HEK293 (cell line): ENCODE results near the gene PDE9A.
"Not testable (repeated sequence)": the region's sequence is repeated elsewhere in the genome, so short reads cannot be mapped to it uniquely, and the experiment has no call there.

ENCODE experiments used
- CTCF ChIA-PET: fragments of 350-600 bp; formaldehyde crosslinking; extraction: SDS; loops from one replicate; lab custom pipeline; 2021; ENCODE audit warnings: antibody characterized with exemption; lab: Yijun Ruan, JAX
- POLR2A ChIA-PET: fragments of 300-600 bp; formaldehyde crosslinking; extraction: SDS; loops from one replicate; lab custom pipeline; 2020; ENCODE audit warnings: antibody characterized with exemption, inconsistent platforms; lab: Yijun Ruan, JAX
- H3K27ac ChIP-seq: fragments of 200-500 bp; sonication (Bioruptor generic); 2 replicates; pipeline ENCODE4 v1.5.1; 2014; ENCODE audit warnings: low read depth, low read length, control low read depth, inconsistent platforms; ENCODE audit errors: extremely low read depth
- H3K36me3 ChIP-seq, 2 experiments: fragments of 200-500 bp in 1 of 2; sonication (Bioruptor generic) in 1 of 2; 1 replicate in 1 of 2; 2 replicates in 1 of 2; pipeline ENCODE4 v1.5.1; 2014 to 2017; ENCODE audit warnings: inconsistent platforms in 2 of 2, low read length in 2 of 2; ENCODE audit not compliant: control insufficient read depth in 2 of 2, insufficient read depth in 1 of 2
- H3K4me1 ChIP-seq: fragments of 200-500 bp; sonication (Bioruptor generic); 2 replicates; pipeline ENCODE4 v1.5.1; 2014; ENCODE audit warnings: mild to moderate bottlenecking, low read length, inconsistent platforms; ENCODE audit not compliant: control insufficient read depth, insufficient read depth
- H3K4me3 ChIP-seq: 2 replicates; pipeline ENCODE4 v1.5.1; 2011; ENCODE audit warnings: low read depth, mild to moderate bottlenecking, control low read depth, low read length, moderate library complexity
- H3K9me3 ChIP-seq: fragments of 200-500 bp; sonication (Bioruptor generic); 2 replicates; pipeline ENCODE4 v1.5.1; 2014; ENCODE audit warnings: low read depth, low read length, inconsistent platforms; ENCODE audit not compliant: control insufficient read depth, insufficient read depth
- ATF2 ChIP-seq: fragments of 450-650 bp; formaldehyde crosslinking; IDR thresholded peaks from 2 replicates; pipeline ENCODE4 v1.5.1; 2016; ENCODE audit warnings: missing biosample characterization, missing genetic modification characterization, low read depth
- IKZF3 ChIP-seq: fragments of 450-650 bp; IDR thresholded peaks from 2 replicates; pipeline ENCODE4 v1.5.0; 2018; ENCODE audit warnings: missing biosample characterization, mild to moderate bottlenecking, missing genetic modification characterization, moderate library complexity
- KLF16 ChIP-seq: fragments of 450-650 bp; formaldehyde crosslinking; IDR thresholded peaks from 2 replicates; pipeline ENCODE4 v1.5.1; 2017; ENCODE audit warnings: missing biosample characterization, missing genetic modification characterization
- ZBTB44 ChIP-seq: fragments of 450-650 bp; IDR thresholded peaks from 2 replicates; pipeline ENCODE4 v1.5.1; 2018; ENCODE audit warnings: missing biosample characterization, mild to moderate bottlenecking, missing genetic modification characterization
- ZNF121 ChIP-seq: fragments of 450-650 bp; formaldehyde crosslinking; IDR thresholded peaks from 2 replicates; pipeline ENCODE4 v1.5.1; 2016; ENCODE audit warnings: missing biosample characterization, missing genetic modification characterization
- ZNF132 ChIP-seq: fragments of 450-650 bp; formaldehyde crosslinking; IDR thresholded peaks from 2 replicates; pipeline ENCODE4 v1.5.1; 2017; ENCODE audit warnings: missing biosample characterization, missing genetic modification characterization, borderline replicate concordance
- ZNF148 ChIP-seq: fragments of 450-650 bp; formaldehyde crosslinking; IDR thresholded peaks from 2 replicates; pipeline ENCODE4 v1.5.0; 2017; ENCODE audit warnings: missing biosample characterization, missing genetic modification characterization, borderline replicate concordance
- ZNF202 ChIP-seq: fragments of 450-650 bp; formaldehyde crosslinking; IDR thresholded peaks from 2 replicates; pipeline ENCODE4 v1.5.1; 2016; ENCODE audit warnings: missing biosample characterization, missing genetic modification characterization, borderline replicate concordance
- ZNF398 ChIP-seq: fragments of 450-650 bp; formaldehyde crosslinking; IDR thresholded peaks from 2 replicates; pipeline ENCODE4 v1.5.1; 2017; ENCODE audit warnings: missing biosample characterization, missing genetic modification characterization
- ZNF426 ChIP-seq: fragments of 450-650 bp; formaldehyde crosslinking; IDR thresholded peaks from 2 replicates; pipeline ENCODE4 v1.5.1; 2017; ENCODE audit warnings: missing biosample characterization, missing genetic modification characterization, mild to moderate bottlenecking, inconsistent platforms, moderate library complexity
- ZNF530 ChIP-seq: fragments of 450-650 bp; formaldehyde crosslinking; IDR thresholded peaks from 2 replicates; pipeline ENCODE4 v1.5.1; 2016; ENCODE audit warnings: low read depth, missing biosample characterization, missing genetic modification characterization
- ZNF571 ChIP-seq: fragments of 450-650 bp; formaldehyde crosslinking; IDR thresholded peaks from 2 replicates; pipeline ENCODE4 v1.5.0; 2017; ENCODE audit warnings: missing biosample characterization, missing genetic modification characterization
- ZNF629 ChIP-seq: fragments of 450-650 bp; formaldehyde crosslinking; IDR thresholded peaks from 2 replicates; pipeline ENCODE4 v1.5.1; 2017; ENCODE audit warnings: missing biosample characterization, missing genetic modification characterization
- ZNF639 ChIP-seq: fragments of 450-650 bp; formaldehyde crosslinking; IDR thresholded peaks from 2 replicates; pipeline ENCODE4 v1.5.1; 2016; ENCODE audit warnings: missing biosample characterization, missing genetic modification characterization
- ZNF692 ChIP-seq: fragments of 450-650 bp; formaldehyde crosslinking; IDR thresholded peaks from 2 replicates; pipeline ENCODE4 v1.5.1; 2016; ENCODE audit warnings: missing biosample characterization, missing genetic modification characterization
- ZNF704 ChIP-seq: fragments of 450-650 bp; formaldehyde crosslinking; IDR thresholded peaks from 2 replicates; pipeline ENCODE4 v1.5.1; 2016; ENCODE audit warnings: missing biosample characterization, missing genetic modification characterization
- ZNF768 ChIP-seq: fragments of 450-650 bp; formaldehyde crosslinking; IDR thresholded peaks from 2 replicates; pipeline ENCODE4 v1.5.1; 2018; ENCODE audit warnings: missing biosample characterization, mild to moderate bottlenecking, missing genetic modification characterization

The PDE9A gene

GRCh38 chr21:42716074-42716473 is 62.7 kb downstream of the PDE9A start (continued):
- no peak for TF ChIP-seq ZNF398

GRCh38 chr21:42720484-42720883 is 67.1 kb downstream of the PDE9A start:
- H3K4me3 ChIP-seq, H3K9me3 ChIP-seq, H3K4me1 ChIP-seq, H3K27ac ChIP-seq, POLR2A ChIA-PET, H3K36me3 ChIP-seq: not testable (repeated sequence)
- CTCF ChIA-PET = interaction anchor here (0.6 kb wide), 1 partner anchor 35 kb away, joined by 3 read pairs; no protein-coding TSS in a partner anchor

GRCh38 chr21:42721341-42721824 is 68.0 kb downstream of the PDE9A start:
- Histone ChIP-seq H3K4me3 (no peak overlapping the region), H3K9me3 (no peaks in the 10 kb centered on the region), H3K4me1 (peaks cover 4% of the 10 kb centered on the region; the same call in 1 of the 2 replicates), H3K27ac (no peak overlapping the region), H3K36me3 (no peaks in the 10 kb centered on the region)
- ChIA-PET CTCF (no interaction called here), POLR2A (no interaction called here)
- no peak for TF ChIP-seq IKZF3 (tag by site-specific recombination)
- TF ChIP-seq ZNF704 (tag by site-specific recombination) = no peak
- TF ChIP-seq ZNF148 (tag by site-specific recombination) = no peak
- no peak for TF ChIP-seq ZBTB44
- TF ChIP-seq ZNF692 (tag by site-specific recombination) = no peak
- no peak for TF ChIP-seq ZNF426 (tag by site-specific recombination)
- TF ChIP-seq ZNF629 = no peak
- TF ChIP-seq ZNF121 (tag by site-specific recombination) = no peak
- no peak for TF ChIP-seq ZNF530 (tag by site-specific recombination)
- no peak for TF ChIP-seq ZNF768 (tag by site-specific recombination)
- TF ChIP-seq ATF2 (tag by site-specific recombination) = no peak
- TF ChIP-seq ZNF132 (tag by site-specific recombination) = no peak
- no peak for TF ChIP-seq ZNF202 (tag by site-specific recombination)
- no peak for TF ChIP-seq ZNF639
- no peak for TF ChIP-seq ZNF571 (tag by site-specific recombination)
- no peak for TF ChIP-seq KLF16 (tag by site-specific recombination)
